IMR-90 (cell line): ENCODE results near the gene RAB9B. TPM values are rescaled to one million over a fixed set of nuclear protein-coding genes. Genes with fewer than 3 reads are reported as not detected.
A peak's percentile ranks its signal among the peaks of the same experiment; 100 is the strongest.

Experiments used
- ATAC-seq: fragments of 200-7000 bp; cut with Tn5 transposase; 2 replicates; pipeline ENCODE4 v1.9.1; 2020; ENCODE audit warnings: low read depth, mild to moderate bottlenecking, moderate library complexity
- BruUV-seq: library from RNA; stranded (reverse); fragments of 400-500 nt; replicated peaks from 2 replicates; lab custom pipeline; 2021; lab: Mats Ljungman, UMichigan
- CTCF ChIA-PET: fragments of 300-600 bp; formaldehyde crosslinking; extraction: SDS; loops from one replicate; lab custom pipeline; 2021; ENCODE audit warnings: antibody characterized with exemption; lab: Yijun Ruan, JAX
- POLR2A ChIA-PET: fragments of 300-600 bp; sonication (Branson Sonifier 250); formaldehyde crosslinking; loops from one replicate; lab custom pipeline; 2022; ENCODE audit warnings: antibody characterized with exemption; ENCODE audit not compliant: unreplicated experiment; lab: Charles Lee
- DNase-seq: peaks from one replicate; pipeline ENCODE4 v3.0.0; 2013
- H2AFZ ChIP-seq: replicated peaks from 2 replicates; pipeline ENCODE3; 2013; ENCODE audit warnings: low read length, mild to moderate bottlenecking; ENCODE audit not compliant: poor library complexity
- H2AK5ac ChIP-seq: 2 replicates; pipeline ENCODE4 v1.6.1; 2013; ENCODE audit warnings: low read depth, low read length, inconsistent platforms
- H2AK9ac ChIP-seq: replicated peaks from 2 replicates; pipeline ENCODE3; 2013; ENCODE audit warnings: mild to moderate bottlenecking, low read depth, low read length, moderate library complexity; ENCODE audit not compliant: poor library complexity
- H2BK120ac ChIP-seq: 2 replicates; pipeline ENCODE4 v1.6.1; 2013; ENCODE audit warnings: low read depth, low read length, inconsistent platforms
- H2BK15ac ChIP-seq: 3 replicates; pipeline ENCODE4 v1.6.1; 2013; ENCODE audit warnings: low read depth, low read length, inconsistent platforms
- H2BK20ac ChIP-seq: 2 replicates; pipeline ENCODE4 v1.6.1; 2013; ENCODE audit warnings: low read depth, mild to moderate bottlenecking, inconsistent platforms, low read length, moderate library complexity
- H2BK5ac ChIP-seq: 2 replicates; pipeline ENCODE4 v1.6.1; 2013; ENCODE audit warnings: mild to moderate bottlenecking, low read depth, low read length, inconsistent platforms; ENCODE audit not compliant: poor library complexity, severe bottlenecking
- H3K14ac ChIP-seq: replicated peaks from 2 replicates; pipeline ENCODE4 v1.6.1; 2013; ENCODE audit warnings: low read depth, low read length, inconsistent platforms
- H3K18ac ChIP-seq: 2 replicates; pipeline ENCODE4 v1.6.1; 2013; ENCODE audit warnings: low read depth, low read length, control low read depth
- H3K23ac ChIP-seq: 2 replicates; pipeline ENCODE4 v1.6.1; 2013; ENCODE audit warnings: low read depth, low read length, inconsistent platforms
- H3K27ac ChIP-seq: 2 replicates; pipeline ENCODE4 v1.5.1; 2013; ENCODE audit warnings: mild to moderate bottlenecking, control low read depth, low read length; ENCODE audit not compliant: insufficient read depth
- H3K27me3 ChIP-seq: 2 replicates; pipeline ENCODE4 v1.6.1; 2013; ENCODE audit warnings: low read length; ENCODE audit not compliant: control insufficient read depth, insufficient read depth
- H3K36me3 ChIP-seq: 2 replicates; pipeline ENCODE4 v1.6.1; 2013; ENCODE audit warnings: low read length, mixed read lengths; ENCODE audit not compliant: control insufficient read depth, insufficient read depth
- H3K4ac ChIP-seq: 2 replicates; pipeline ENCODE4 v1.6.1; 2013; ENCODE audit warnings: low read depth, low read length, inconsistent platforms
- H3K4me1 ChIP-seq: 2 replicates; pipeline ENCODE4 v1.6.1; 2013; ENCODE audit warnings: low read length, mixed read lengths; ENCODE audit not compliant: control insufficient read depth, insufficient read depth
- H3K4me2 ChIP-seq: 2 replicates; pipeline ENCODE4 v1.6.1; 2013; ENCODE audit warnings: low read depth, mild to moderate bottlenecking, control low read depth, low read length, moderate library complexity
- H3K4me3 ChIP-seq: 2 replicates; pipeline ENCODE4 v1.5.1; 2013; ENCODE audit warnings: low read depth, mild to moderate bottlenecking, control low read depth, low read length, moderate library complexity; ENCODE audit not compliant: insufficient read depth
- H3K56ac ChIP-seq: 2 replicates; pipeline ENCODE4 v1.6.1; 2013; ENCODE audit warnings: low read length, inconsistent platforms; ENCODE audit not compliant: insufficient read depth; ENCODE audit errors: extremely low read depth
- H3K79me1 ChIP-seq, 2 experiments: 2 replicates each; pipeline ENCODE4 v1.6.1; 2013; ENCODE audit warnings: low read length in 2 of 2, inconsistent platforms in 1 of 2, low read depth in 1 of 2
- H3K9ac ChIP-seq: 2 replicates; pipeline ENCODE4 v1.6.1; 2013; ENCODE audit warnings: low read depth, low read length, control low read depth
- H3K9me1 ChIP-seq: 2 replicates; pipeline ENCODE4 v1.6.1; 2013; ENCODE audit warnings: low read length, inconsistent platforms; ENCODE audit not compliant: insufficient read depth
- H3K9me3 ChIP-seq: 2 replicates; pipeline ENCODE4 v1.6.1; 2013; ENCODE audit warnings: low read length; ENCODE audit not compliant: control insufficient read depth, insufficient read depth
- H4K20me1 ChIP-seq: 2 replicates; pipeline ENCODE4 v1.6.1; 2013; ENCODE audit warnings: low read length, inconsistent platforms; ENCODE audit not compliant: insufficient read depth
- H4K5ac ChIP-seq: 2 replicates; pipeline ENCODE4 v1.6.1; 2013; ENCODE audit warnings: mild to moderate bottlenecking, low read depth, low read length, control low read depth
- H4K8ac ChIP-seq, 2 experiments: 2 replicates each; pipeline ENCODE4 v1.6.1; 2013; ENCODE audit warnings: low read depth in 2 of 2, low read length in 2 of 2, control low read depth in 1 of 2, inconsistent platforms in 1 of 2
- H4K91ac ChIP-seq: 2 replicates; pipeline ENCODE4 v1.6.1; 2013; ENCODE audit warnings: low read depth, low read length, inconsistent platforms; ENCODE audit not compliant: insufficient read depth
- CEBPB ChIP-seq: IDR thresholded peaks from 2 replicates; pipeline ENCODE4 v1.6.1; 2012; ENCODE audit warnings: low read depth, low read length, improper control_type of control experiment
- CHD1 ChIP-seq: IDR thresholded peaks from 2 replicates; pipeline ENCODE4 v1.6.1; 2012; ENCODE audit warnings: low read depth, low read length, improper control_type of control experiment
- RAD21 ChIP-seq: IDR thresholded peaks from 2 replicates; pipeline ENCODE4 v1.6.1; 2012; ENCODE audit warnings: low read length, improper control_type of control experiment
- RFX5 ChIP-seq: IDR thresholded peaks from 2 replicates; pipeline ENCODE4 v1.8.0; 2012; ENCODE audit warnings: low read depth, mild to moderate bottlenecking, low read length, moderate library complexity
- SMC3 ChIP-seq: fragments of 150-350 bp; IDR thresholded peaks from 2 replicates; pipeline ENCODE4 v1.6.1; 2016; ENCODE audit warnings: low read depth, mild to moderate bottlenecking, antibody characterized with exemption, low read length, moderate library complexity
- WGBS, 2 experiments: methylation state at CpG; one replicate each; pipeline versions ENCODE4 v1.1.5 to v1.1.7; 2013; ENCODE audit warnings: missing lambda C conversion rate in 2 of 2; ENCODE audit not compliant: insufficient read length in 1 of 2; ENCODE audit errors: extremely low coverage in 2 of 2; 5-methylcytosine and 5-hydroxymethylcytosine counted together
- dilution Hi-C: fragments of 300-500 bp; cut with HindIII; formaldehyde crosslinking; loops from one replicate; pipeline ENCODE4 v1.14.3; 2018; ENCODE audit warnings: low sequenced_read_pairs; ENCODE audit not compliant: unreplicated experiment
- in situ Hi-C: fragments of 300-500 bp; cut with MboI; formaldehyde crosslinking; loops from 3 replicates; pipeline ENCODE4 v1.14.3; 2019; ENCODE audit warnings: low sequenced_read_pairs, inconsistent platforms, mixed read lengths
- intact Hi-C: fragments of 100-400 bp; cut with micrococcal nuclease; formaldehyde crosslinking; loops from 2 replicates; pipeline ENCODE4 v1.10.0; 2022
- polyA plus RNA-seq, 3 experiments: library from polyadenylated mRNA; depleted of rRNA; stranded (reverse); fragments of >200 nt; gene quantifications; 2 replicates each; pipeline ENCODE4 v1.2.3, GENCODE V29; 2012; ENCODE audit warnings: low replicate concordance in 1 of 3
- total RNA-seq: library from RNA; depleted of rRNA; stranded (reverse); fragments of >200 nt; gene quantifications from 2 replicates; pipeline ENCODE4 v1.2.3, GENCODE V29; 2012
- TF ChIP-seq, protein P1 (sequence below): conservative IDR thresholded peaks from 2 replicates; pipeline ENCODE4 v1.5.1; 2012; ENCODE audit warnings: mild to moderate bottlenecking, low read depth, low read length, improper control_type of control experiment

The RAB9B gene
- total and polyA plus RNA-seq, 2 of the 4 experiments (the other 2 are of a cell fraction) = 0.58 to 0.90 TPM

DNA sequence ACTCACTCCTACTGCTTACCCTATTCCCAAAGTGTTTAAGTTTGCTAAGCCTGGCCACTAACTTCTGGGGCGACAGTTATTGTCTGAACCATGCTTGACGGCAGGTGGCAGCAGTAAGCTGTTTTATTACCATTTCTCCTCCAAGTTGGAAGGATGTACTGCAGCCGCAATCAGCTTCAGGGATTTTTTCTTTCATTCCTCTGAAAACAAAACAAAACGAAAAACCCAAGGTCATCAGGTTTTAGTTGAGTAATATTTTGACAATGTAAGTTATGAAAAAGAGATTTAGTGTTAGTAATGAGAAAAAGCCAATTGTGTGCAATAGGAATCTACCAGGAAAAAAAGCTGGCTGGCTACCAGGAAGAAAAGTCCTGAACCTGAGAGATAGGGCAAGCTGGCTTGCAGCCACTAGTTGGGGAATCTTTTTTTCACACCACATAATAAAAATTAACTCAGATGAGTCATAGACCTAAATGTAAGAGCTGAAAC lies 13.2 kb upstream of the RAB9B start:
- H3K4me2 ChIP-seq = no peak overlapping the region

More for the DNA sequence above, 13.2 kb upstream of the RAB9B start:
- Histone ChIP-seq H2BK5ac (no peak overlapping the region), H4K8ac (no peak overlapping the region), H3K18ac (no peak overlapping the region), H3K9me1 (no peaks in the 10 kb centered on the region), H4K91ac (no peak overlapping the region), H2AK5ac (no peak overlapping the region), H4K5ac (no peak overlapping the region), H3K4ac (no peak overlapping the region), H3K79me1 (no peaks in the 10 kb centered on the region), H3K14ac (no peak overlapping the region), H3K4me3 (no peak overlapping the region), H3K27ac (no peak overlapping the region), H2BK120ac (no peak overlapping the region), H4K20me1 (no peaks in the 10 kb centered on the region), H3K9ac (no peak overlapping the region), H2BK20ac (no peak overlapping the region), H3K23ac (no peak overlapping the region), H3K56ac (no peak overlapping the region), H3K36me3 (no peaks in the 10 kb centered on the region), H2BK15ac (no peak overlapping the region), H3K9me3 (no peaks in the 10 kb centered on the region), H3K4me1 (peaks cover 2% of the 10 kb centered on the region; the same call in 1 of the 2 replicates), H2AK9ac (no peak overlapping the region), H2AFZ (no peak overlapping the region), H3K27me3 (peaks cover 2% of the 10 kb centered on the region)
- intact Hi-C loops = loop anchor here (1.0 to 10.0 kb wide), 4 partner anchors 73 to 430 kb away; no protein-coding TSS in a partner anchor
- in situ Hi-C loops = loop anchor here (5.0 to 25.0 kb wide), 2 partner anchors 72 to 267 kb away; partner anchors contain the start of gene ZCCHC18
- ChIA-PET CTCF (interaction anchor here (0.5 to 1.5 kb wide), 8 partner anchors 9 to 1345 kb away, joined by 3 to 6 read pairs (median 4); partner anchors contain the start of gene RAB9B), POLR2A (interaction anchor here (1.0 kb wide), 1 partner anchor 158 kb away, joined by 4 read pairs; no protein-coding TSS in a partner anchor)
- dilution Hi-C loops = no loop called here
- TF ChIP-seq, protein P1, sequence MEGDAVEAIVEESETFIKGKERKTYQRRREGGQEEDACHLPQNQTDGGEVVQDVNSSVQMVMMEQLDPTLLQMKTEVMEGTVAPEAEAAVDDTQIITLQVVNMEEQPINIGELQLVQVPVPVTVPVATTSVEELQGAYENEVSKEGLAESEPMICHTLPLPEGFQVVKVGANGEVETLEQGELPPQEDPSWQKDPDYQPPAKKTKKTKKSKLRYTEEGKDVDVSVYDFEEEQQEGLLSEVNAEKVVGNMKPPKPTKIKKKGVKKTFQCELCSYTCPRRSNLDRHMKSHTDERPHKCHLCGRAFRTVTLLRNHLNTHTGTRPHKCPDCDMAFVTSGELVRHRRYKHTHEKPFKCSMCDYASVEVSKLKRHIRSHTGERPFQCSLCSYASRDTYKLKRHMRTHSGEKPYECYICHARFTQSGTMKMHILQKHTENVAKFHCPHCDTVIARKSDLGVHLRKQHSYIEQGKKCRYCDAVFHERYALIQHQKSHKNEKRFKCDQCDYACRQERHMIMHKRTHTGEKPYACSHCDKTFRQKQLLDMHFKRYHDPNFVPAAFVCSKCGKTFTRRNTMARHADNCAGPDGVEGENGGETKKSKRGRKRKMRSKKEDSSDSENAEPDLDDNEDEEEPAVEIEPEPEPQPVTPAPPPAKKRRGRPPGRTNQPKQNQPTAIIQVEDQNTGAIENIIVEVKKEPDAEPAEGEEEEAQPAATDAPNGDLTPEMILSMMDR = peak; percentile 69
- TF ChIP-seq CHD1 (no peak), CEBPB (peak; percentile 27; the same call in 1 of the 2 replicates), SMC3 (peak; percentile 52), RAD21 (peak; percentile 68), RFX5 (no peak)
- ATAC-seq = peak; percentile 95
- DNase-seq = peak; percentile 78
- WGBS, 2 experiments = no CpG with 5 or more reads among the region's 4 CpGs
- no TSS peak for BruUV-seq
